GM18507 (cell line): ENCODE measurements around the gene SYTL3.

ENCODE experiments used
- DNase-seq: peaks from one replicate; pipeline ENCODE4 v3.0.0; 2011; ENCODE audit warnings: low read depth; ENCODE audit not compliant: insufficient read length; ENCODE audit errors: extremely low spot score
- FAIRE-seq: peaks from 2 replicates; lab custom pipeline; 2011; peaks lifted over from hg19 to GRCh38; lab: Jason Lieb, UNC

Gene SYTL3

DNA sequence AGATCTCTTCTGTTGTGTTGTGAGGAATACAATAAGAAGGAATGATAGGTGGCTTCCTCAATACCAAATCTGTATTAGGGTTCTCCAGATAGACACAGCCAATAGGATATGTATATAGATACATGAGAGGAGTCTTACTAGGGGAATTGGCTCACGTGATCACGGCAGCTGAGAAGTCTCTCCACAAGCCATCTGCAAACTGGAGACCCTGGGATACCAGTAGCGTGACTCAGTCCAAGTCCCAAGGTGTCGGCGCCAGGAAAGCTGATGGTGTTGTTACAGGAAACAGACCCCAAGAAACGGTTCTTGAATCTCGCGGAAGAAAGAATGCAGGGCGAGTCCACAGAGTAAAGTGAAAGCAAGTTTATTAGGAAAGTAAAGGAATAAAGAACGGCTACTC is 61.4 kb downstream of the SYTL3 start:
- no peak for FAIRE-seq

DNA sequence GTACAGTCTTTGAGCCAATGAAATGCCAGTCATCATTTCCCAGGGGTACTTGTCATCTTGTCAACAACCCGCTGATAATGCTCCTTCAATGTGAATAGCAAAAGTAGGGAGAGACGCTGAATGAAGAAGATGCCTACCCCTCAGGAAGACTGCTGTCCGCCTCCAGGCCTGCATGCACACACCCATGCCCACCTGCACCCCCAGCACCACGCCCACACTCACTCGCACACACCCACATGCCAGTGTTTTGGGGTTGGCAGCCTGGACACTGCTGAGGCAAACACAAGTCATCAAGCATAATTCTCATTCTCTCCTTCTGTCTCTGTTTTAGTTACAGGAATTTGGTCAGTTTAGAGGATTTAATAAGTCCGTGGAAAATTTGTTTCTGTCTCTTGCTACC is 63.6 kb downstream of the SYTL3 start:
- DNase-seq (no peak), FAIRE-seq (no peak)

More for the DNA sequence above, 61.4 kb downstream of the SYTL3 start:
- DNase-seq: no peak

DNA sequence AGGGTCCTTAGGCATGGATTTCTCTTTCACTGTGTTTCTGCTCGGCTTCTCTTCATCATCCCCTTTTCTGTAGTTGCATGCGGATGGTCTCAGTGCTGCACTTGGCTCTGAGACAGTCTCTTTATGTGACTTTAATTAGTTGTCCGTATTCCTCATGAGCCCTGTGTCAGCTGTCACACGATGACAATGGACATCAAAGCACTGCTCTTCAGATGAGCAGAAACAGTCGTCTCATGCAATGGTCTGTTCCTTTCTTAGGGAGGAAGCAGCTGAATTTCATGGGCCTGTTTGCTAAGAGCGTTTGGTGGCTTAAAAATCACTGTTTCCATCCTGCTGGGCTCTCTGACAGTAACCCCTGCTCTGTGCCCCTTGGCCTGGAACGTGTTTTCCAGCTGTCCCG is 64.9 kb downstream of the SYTL3 start:
- no peak for FAIRE-seq
- no peak for DNase-seq

DNA sequence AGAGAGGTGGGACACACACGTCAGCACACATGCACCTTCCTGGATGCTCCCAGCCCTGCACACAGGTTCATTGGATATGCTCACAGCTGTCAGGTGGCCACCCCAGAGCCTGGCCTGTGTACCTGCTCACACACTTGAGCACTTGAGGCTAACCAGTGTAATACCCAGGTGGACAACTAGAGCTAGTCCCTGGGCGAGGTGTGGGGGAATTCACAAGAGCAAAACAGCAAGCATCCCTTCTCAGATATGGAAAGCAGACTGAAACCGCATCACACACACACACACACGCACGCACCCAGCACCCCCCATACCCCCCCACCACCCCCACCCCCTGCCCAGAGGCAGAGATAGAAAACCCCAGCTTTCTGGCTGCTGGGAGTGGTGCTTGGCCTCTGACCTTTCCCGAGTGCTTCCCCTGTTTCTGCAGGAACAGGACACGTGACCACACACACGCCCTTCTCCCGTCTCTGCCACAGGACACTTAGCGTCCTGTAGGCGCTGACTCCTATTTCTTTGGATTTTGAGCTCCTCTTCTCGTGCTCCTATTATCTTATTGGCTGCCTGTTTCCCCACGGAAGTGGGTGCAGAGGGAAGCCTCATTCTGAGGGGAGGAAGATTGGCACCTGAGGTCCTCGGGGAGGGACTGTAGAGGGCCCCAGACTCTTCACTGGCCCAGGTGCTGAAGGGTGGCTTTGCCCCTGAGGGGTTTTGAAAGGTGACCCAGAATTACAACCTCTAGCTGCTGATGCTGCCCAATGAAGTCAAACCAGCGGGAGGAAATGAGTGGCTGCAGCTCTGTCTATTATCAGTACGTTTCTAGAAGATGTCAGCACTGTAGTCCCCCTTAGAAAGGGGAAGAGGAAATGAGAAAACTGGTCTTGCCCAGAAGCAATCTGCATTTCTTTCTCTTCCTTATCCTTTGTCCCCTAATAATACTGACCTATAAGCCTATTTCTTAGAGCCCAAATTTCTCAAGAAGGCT is 65.8 kb downstream of the SYTL3 start:
- DNase-seq (peak; percentile 35), FAIRE-seq (peak; percentile 89)

DNA sequence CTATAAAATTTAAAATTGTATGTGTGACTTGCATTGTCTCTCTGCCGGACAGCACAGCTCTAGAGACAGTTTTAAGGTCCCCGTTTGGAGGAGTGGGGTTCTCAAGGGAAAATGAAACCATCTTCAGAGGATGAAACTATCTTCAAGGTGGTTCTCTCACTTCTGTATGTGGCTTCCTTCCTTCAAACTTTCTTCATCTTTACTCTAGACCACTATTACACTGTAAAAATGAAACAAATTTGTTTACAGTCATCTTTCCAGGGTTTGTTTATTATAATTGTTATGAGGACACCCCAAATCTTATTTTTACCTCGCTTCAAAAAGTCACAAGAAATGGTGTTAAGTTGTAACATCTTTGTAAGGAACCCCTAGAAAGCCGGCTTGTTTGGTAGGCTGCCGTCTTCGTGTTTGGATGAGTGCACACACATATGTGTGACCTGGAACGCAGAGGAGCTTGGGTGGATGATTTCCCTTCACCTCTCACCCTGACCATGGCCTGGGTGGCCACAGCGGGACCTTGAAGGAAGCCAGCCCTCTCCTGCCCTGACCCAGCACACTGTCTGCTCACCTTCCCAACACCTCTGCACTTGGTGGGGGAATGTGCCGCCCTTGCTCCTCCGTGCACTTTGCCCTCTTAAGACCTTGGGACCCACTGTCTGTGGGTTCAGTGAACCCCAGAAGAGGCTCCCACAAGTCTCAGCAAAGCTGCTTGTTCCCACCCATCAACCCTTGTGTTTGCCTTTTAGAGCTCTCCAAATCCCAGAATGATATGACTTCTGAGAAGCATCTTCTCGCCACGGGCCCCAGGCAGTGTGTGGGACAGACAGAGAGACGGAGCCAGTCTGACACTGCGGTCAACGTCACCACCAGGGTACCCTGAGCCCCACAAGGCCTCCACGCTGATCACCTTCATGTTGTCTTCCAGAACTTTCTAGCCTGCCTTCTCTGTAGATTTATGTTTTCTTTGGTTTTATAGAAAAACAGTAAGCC is 67.8 kb downstream of the SYTL3 start:
- peak; percentile 47 for DNase-seq
- FAIRE-seq: peak; percentile 92

DNA sequence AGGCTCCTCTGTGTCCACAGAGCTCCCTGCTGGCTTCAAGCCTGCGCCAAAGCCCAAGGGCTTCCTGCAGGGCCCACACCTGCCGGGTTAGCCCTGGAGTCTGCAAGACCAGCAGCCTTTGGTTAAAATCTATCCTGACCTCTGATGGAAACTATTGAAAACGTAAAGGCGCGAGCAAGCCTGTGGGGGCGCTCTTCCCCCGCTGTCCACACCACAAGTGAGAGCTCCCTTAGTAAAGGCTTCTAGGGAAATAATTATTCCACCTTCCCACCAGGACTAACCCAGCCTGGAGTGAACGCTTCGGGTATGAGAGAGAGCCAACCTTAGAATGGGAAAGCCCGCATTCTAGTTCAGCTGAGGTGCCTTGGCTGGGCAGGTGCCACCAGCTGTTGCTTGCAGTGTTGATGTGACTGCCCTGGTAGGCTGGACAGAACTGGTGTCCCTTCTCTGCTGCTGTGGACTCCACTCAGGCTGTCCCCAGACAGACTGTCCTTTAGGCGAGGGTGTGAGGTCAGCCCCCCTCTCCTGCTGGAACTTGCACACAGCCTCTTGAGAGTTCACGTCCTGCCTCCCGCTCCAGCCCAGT is 68.7 kb downstream of the SYTL3 start:
- DNase-seq: no peak

DNA sequence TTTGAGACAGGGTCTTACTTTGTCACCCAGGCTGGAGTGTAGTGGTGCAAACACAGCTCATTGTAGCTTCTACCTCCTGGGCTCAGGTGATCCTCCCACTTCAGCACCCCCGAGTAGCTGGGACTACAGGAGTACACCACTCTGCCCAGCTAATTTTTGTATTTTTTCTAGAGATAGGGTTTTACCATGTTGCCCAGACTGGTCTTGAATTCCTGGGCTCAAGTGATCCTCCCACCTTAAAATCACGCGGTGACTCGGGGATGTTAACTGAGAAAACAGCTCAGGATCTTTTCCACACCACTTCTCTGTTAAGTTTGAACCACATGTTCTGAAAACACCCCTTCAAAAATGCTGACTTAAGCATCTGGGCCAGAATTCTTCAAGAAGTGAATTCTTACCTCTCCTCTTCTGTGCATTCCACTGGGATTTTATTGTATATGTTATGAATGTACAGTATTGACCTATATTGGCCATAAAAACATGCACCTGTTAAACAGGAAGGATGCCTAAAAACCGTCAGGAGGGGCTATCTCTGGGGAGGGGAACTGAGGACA is 72.4 kb downstream of the SYTL3 start:
- FAIRE-seq (no peak), DNase-seq (no peak)

More for the DNA sequence above, 68.7 kb downstream of the SYTL3 start:
- no peak for FAIRE-seq

DNA sequence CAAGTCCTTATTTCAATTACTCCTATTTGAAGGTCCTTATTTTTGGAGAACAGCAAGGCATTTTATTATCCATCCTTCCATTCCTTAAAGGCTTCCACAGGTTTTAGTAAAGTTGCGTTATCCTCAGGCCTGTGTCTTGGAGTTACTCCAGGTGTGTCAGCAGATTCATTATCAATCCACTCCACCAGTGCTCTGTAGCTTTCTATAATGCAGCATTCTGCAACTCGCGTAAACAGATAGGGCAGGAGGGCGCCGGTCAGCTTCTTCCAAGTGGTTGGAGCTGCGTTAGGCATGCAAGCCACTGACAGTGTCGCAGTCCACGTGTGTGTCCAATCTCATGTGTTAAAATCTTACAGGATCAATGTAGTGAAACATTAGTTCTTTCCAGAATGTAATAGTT is 75.8 kb downstream of the SYTL3 start:
- DNase-seq: no peak
- no peak for FAIRE-seq

DNA sequence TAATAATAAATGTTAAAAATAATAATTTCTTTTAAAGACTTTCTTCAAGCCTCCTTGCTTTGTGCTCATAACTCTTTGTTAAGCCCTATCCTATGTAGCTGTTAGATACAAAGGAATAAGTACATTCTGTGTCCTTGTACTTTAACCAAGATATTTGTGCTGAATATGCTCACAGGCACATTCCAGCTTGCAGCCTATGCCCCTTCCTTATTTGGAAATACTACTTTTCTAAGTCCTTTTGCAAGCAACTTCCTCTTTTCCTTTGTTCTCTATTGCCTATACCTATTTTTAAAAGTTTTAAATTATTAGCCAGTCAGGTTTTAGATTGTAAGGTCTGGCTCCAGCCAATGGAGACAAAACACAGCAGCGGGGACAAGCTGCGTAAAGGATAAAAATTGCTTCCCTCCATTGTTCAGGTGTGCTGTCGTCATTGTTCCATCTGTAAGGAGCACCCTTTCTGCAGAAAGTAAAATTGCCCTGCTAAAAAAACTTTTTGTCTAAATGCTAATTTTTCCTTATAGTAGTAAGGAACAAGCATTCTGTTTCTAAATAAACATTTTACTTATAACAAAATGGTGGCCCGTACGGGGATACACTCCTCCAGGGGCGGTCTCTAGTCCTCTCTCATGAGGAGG is 80.2 kb downstream of the SYTL3 start:
- FAIRE-seq (no peak), DNase-seq (no peak)

DNA sequence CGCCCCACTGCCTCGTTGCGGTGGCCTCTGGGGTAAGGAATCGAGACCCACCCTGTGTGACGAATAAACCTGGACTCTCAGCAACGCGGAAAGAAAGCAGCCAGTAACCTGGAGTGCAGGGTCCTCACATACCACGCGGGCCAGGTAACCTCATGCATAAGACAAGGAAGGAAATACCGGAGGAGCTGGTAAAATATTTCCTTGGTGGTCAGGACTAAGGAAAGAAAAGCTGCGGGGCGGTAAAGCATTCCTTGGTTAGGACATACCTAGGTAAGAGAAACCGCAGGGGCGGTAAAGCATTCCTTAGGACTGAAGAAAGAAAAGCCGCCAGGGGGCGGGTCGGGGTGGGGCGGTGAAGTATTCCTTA is 80.7 kb downstream of the SYTL3 start:
- FAIRE-seq (no peak), DNase-seq (no peak)

DNA sequence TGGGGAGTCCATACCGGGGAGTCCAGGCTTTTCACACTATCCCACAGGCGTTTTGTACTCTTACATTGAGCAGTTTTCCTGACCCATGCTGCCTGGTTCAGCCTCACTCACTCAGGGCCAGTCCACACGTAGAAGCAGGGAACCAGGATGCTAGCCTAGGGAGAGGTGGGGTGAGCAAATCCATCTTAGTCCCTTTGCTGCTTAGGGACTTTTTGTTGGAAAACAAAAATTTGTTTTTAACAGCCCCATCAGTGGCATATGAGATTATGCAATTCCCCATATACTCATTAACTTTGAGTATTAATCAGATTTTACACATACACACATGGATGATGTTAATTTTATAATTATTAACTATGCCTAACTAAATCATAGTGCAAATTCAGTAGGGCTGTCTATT is 85.2 kb downstream of the SYTL3 start:
- no peak for DNase-seq
- FAIRE-seq: no peak

DNA sequence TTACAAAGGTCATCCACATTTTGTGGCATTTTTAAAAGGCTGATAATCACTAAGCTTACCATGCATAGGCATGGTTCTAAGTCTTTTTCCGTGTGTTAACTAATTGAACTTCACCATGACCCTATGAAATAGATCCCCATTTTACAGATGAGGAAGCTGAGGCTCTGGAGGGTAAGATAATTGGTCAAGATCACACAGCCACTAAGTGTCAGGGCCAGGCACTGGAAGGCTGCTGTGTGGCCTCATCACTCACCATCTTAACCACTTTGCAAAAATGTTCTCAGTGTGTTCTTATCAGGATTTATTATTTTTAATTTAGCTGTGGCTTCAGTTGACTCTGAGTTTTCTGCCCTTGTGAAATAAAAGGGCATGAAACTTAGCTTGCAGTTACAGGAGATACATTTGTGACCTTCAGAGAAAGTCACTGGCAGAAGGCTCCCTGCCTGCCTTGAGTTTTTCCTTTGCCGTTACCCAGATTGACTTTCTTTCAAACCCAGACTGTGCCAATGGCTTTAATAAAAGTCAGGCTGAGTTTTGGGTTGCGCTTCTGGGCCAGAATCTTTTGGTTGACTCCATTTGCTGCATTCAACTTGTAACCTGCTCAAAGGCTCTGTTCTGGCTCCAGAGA is 87.3 kb downstream of the SYTL3 start:
- DNase-seq (no peak), FAIRE-seq (no peak)

DNA sequence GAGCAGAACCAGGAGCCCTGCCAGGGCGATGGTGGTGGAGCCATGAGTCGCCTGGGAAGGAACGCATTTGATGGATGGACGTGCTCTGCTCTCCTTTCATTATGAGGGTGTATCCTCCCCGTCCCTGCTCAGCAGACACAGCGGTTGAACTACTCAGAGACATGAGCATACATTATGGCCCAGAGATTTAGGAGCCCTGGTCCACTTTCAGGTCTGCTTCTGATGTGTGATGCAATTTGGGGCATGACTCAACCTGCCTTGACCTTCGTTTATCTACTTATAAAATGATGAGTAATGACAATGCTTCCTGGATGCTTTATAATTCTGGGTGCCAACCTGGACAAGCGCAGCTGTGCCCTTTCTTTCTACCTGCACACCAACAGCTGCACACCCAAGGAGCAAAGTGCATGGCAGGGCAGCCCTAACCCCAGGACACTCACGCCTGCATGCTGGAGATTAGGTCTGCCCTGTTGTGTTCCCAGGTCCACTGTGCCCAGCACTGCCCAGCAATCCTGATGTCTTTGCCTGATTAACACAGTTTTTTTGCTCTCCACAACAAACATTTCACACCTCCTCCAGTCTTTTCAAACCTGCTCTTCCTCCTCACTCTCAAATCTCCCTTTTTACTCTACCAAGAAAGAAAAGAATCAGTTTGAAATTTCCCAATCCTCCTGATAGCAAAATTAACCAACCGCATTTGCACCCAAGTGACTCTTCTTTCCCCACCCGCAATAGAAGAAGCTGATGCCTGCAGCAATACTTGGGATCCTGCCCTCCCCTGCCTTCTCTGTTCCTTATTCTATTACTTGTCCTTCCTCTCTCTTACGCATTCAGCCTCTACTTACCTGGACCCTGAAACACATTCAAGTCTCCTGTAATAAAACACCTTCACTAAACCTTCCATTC is 88.1 kb downstream of the SYTL3 start:
- FAIRE-seq (no peak), DNase-seq (no peak)

DNA sequence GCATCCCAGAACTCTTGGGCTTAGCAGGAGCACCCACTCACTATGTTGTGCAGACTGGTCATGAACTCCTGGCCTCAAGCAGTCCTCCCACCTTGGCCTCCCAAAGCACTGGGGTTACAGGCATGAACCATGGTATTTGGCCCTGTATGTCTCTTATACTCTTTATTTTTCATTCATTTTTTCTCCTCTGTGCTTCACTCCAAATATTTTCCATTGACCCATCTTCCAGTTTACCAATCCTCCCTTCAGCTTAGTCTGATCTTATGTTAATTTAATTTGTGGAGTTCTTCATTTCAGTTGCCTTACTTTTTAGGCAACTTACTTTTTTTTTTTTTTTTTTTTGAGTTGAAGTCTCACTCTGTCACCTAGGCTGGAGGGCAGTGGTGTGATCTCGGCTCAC is 89.8 kb downstream of the SYTL3 start:
- no peak for DNase-seq
- FAIRE-seq: no peak

DNA sequence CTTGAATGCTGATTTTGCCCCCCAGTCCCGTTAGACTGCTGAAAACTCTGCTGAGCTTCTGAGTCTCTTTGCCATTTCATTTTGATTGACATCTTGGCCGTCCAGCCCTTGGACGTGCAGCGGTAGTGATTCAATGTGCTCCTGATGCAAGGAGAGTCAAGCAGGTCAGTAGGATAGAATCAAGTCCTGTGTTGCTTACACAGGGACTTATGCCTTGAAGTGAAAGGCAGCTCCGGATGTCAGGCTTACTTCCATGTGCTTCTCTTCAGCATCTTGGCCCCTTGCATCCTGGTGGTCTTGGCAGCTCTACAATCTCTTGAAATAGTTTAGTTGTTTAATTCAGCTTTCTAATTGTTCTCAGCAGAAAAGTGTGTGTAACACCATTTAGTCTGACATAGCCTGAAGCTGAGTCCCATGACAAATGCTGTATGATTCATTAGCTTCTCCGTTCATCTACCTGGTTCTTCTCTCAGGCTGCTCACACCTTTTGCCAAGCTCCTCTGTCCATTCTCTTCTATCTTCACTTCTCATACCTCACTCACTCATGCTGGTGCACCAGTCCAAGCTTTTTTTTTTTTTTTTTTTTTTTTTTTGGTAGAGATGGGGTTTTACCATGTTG is 93.3 kb downstream of the SYTL3 start:
- no peak for FAIRE-seq
- no peak for DNase-seq

DNA sequence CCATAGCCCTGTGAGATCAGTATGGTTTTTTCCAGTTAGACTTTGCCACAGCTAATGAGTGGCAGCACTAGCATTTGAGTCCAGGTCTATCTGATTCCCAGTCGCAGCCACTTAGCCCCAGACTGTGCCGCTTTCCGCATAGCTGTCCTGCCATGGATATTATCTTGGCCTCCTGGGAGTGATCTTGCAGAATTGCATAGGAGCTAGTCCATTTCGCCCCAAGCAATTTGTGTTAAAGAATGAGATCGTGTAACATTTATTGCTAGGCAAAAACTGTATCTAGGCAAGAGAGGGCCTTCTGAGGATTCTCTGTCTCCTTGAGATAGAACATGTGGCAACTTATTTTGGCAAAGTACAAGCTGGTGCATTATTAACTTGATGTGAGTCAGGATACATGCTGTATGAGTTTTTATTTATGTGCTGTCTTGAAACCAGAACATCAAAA is 95.2 kb downstream of the SYTL3 start:
- no peak for DNase-seq
- FAIRE-seq: no peak

DNA sequence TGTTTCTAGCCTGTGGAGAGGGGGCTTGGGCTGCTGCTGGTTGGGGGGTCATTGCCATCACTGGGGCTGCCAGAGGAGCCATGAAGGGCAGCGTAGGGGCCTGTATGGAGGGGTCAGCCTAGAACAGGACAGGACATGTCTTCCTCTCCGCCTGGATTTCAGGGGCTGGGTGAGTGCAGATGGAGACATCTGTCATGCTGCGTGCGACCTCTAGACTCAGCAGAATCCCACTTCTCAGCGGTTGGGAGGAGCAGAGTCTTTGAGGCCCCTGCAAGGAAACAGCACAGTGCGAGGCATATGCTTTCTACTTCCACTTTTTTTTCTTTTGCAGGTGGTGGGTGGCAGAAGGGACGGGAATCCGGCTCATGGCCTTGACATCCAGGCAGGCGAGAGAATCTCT is 101.4 kb downstream of the SYTL3 start:
- FAIRE-seq (no peak), DNase-seq (no peak)
